AG04449 (cell line): ENCODE measurements around the gene HCN2.

ENCODE experiments used
- CTCF ChIA-PET: fragments of 350-600 bp; formaldehyde crosslinking; extraction: SDS; loops from one replicate; lab custom pipeline; 2021; ENCODE audit warnings: antibody characterized with exemption; lab: Yijun Ruan, JAX
- POLR2A ChIA-PET: fragments of 400-600, 350-600 bp; formaldehyde crosslinking; extraction: SDS; loops from one replicate; lab custom pipeline; 2020; ENCODE audit warnings: antibody characterized with exemption, inconsistent platforms; lab: Yijun Ruan, JAX
- DNase-seq: peaks from one replicate; pipeline ENCODE4 v3.0.0-alpha.2; 2010; ENCODE audit warnings: low read depth, low spot score
- H3K4me3 ChIP-seq: 2 replicates; pipeline ENCODE4 v1.5.1; 2011; ENCODE audit warnings: low read depth, mild to moderate bottlenecking, control low read depth, low read length
- CTCF ChIP-seq: IDR thresholded peaks from one replicate; pipeline ENCODE4 v1.5.1; 2011; ENCODE audit warnings: mild to moderate bottlenecking, moderate library complexity, low read length, control low read depth, inconsistent platforms; ENCODE audit not compliant: insufficient read depth; ENCODE audit errors: missing control alignments

The HCN2 gene

GRCh38 chr19:570251-570686, 19.4 kb upstream of the HCN2 start:
- DNase-seq: no peak
- no peak overlapping the region for H3K4me3 ChIP-seq
- CTCF ChIA-PET: interaction anchor here (1.4 kb wide), 1 partner anchor 12 kb away, joined by 3 read pairs; no protein-coding TSS in a partner anchor
- no peak for TF ChIP-seq CTCF
- POLR2A ChIA-PET: no interaction called here

GRCh38 chr19:570937-571565, 18.6 kb upstream of the HCN2 start:
- H3K4me3 ChIP-seq: peak overlapping the region; percentile 63
- no peak for DNase-seq
- ChIA-PET CTCF (interaction anchor here (0.7 kb wide), 1 partner anchor 39 kb away, joined by 3 read pairs; no protein-coding TSS in a partner anchor), POLR2A (no interaction called here)
- TF ChIP-seq CTCF: no peak

GRCh38 chr19:571566-571974, 18.1 kb upstream of the HCN2 start:
- peak overlapping the region; percentile 63 for H3K4me3 ChIP-seq
- ChIA-PET CTCF (interaction anchor here (0.7 kb wide), 1 partner anchor 39 kb away, joined by 3 read pairs; no protein-coding TSS in a partner anchor), POLR2A (interaction anchor here (1.3 to 1.4 kb wide), 2 partner anchors 16 to 105 kb away, joined by 3 to 4 read pairs; no protein-coding TSS in a partner anchor)
- TF ChIP-seq CTCF: no peak
- no peak for DNase-seq

- CTCF ChIA-PET: no interaction called here
- POLR2A ChIA-PET: interaction anchor here (0.7 to 1.4 kb wide), 3 partner anchors 12 to 105 kb away, joined by 3 to 4 read pairs (median 4); no protein-coding TSS in a partner anchor
- H3K4me3 ChIP-seq: peak within 1 kb of the TSS; percentile 93
- peak; percentile 77 for DNase-seq
- TF ChIP-seq CTCF: no peak
Measured at GRCh38 chr19:572140-572742, 17.4 kb upstream of the HCN2 start, which contains the start of gene BSG. BSG (plus strand) TSS chr19:572596; CDS start chr19:572635, 39 bp downstream.

GRCh38 chr19:572743-573518, 16.8 kb upstream of the HCN2 start:
- H3K4me3 ChIP-seq: peak overlapping the region; percentile 93
- no peak for DNase-seq
- no peak for TF ChIP-seq CTCF
- ChIA-PET CTCF (no interaction called here), POLR2A (interaction anchor here (0.6 to 1.4 kb wide), 4 partner anchors 11 to 104 kb away, joined by 3 to 4 read pairs (median 4); no protein-coding TSS in a partner anchor)
